HepG2 (cell line): ENCODE results near the gene AMPD2.
"Not testable (repeated sequence)": the region's sequence is repeated elsewhere in the genome, so short reads cannot be mapped to it uniquely, and the experiment has no call there.

Experiments
- EEA1 ChIP-seq: sonication (generic); formaldehyde crosslinking; IDR thresholded peaks from 2 replicates; pipeline ENCODE4 v1.5.1; 2020; ENCODE audit warnings: mild to moderate bottlenecking, missing genetic modification reagents, borderline replicate concordance
- NFIC ChIP-seq: IDR thresholded peaks from 2 replicates; pipeline ENCODE4 v1.6.1; 2012; ENCODE audit warnings: mild to moderate bottlenecking, low read length, inconsistent platforms
- SP5 ChIP-seq: IDR thresholded peaks from 2 replicates; pipeline ENCODE4 v1.6.1; 2016; ENCODE audit warnings: low read depth, borderline replicate concordance
- TCF7L2 ChIP-seq: IDR thresholded peaks from 2 replicates; pipeline ENCODE4 v1.6.1; 2011; ENCODE audit warnings: mild to moderate bottlenecking, low read depth, low read length, moderate library complexity
- TOE1 ChIP-seq: sonication (generic); formaldehyde crosslinking; IDR thresholded peaks from 2 replicates; pipeline ENCODE4 v1.4.0; 2020; ENCODE audit warnings: mild to moderate bottlenecking, missing genetic modification reagents
- ZNF121 ChIP-seq: sonication (generic); formaldehyde crosslinking; IDR thresholded peaks from 2 replicates; pipeline ENCODE4 v1.5.0; 2020; ENCODE audit warnings: mild to moderate bottlenecking, missing genetic modification reagents
- ZNF235 ChIP-seq: sonication (generic); formaldehyde crosslinking; IDR thresholded peaks from 2 replicates; pipeline ENCODE4 v1.8.1; 2023; ENCODE audit warnings: mild to moderate bottlenecking, missing genetic modification reagents, borderline replicate concordance
- ZSCAN20 ChIP-seq: sonication (generic); formaldehyde crosslinking; IDR thresholded peaks from 2 replicates; pipeline ENCODE4 v1.4.0; 2020; ENCODE audit warnings: missing genetic modification reagents, mild to moderate bottlenecking, borderline replicate concordance
- TF ChIP-seq, protein P1 (sequence below): IDR thresholded peaks from 2 replicates; pipeline ENCODE4 v1.6.1; 2016; ENCODE audit warnings: missing compliant biosample characterization, missing genetic modification reagents, borderline replicate concordance
- TF ChIP-seq, protein P2 (sequence below): sonication (generic); formaldehyde crosslinking; IDR thresholded peaks from 2 replicates; pipeline ENCODE4 v1.5.0; 2020; ENCODE audit warnings: mild to moderate bottlenecking, missing genetic modification reagents, moderate library complexity
- TF ChIP-seq, protein P3 (sequence below): sonication (generic); formaldehyde crosslinking; IDR thresholded peaks from 2 replicates; pipeline ENCODE4 v1.8.1; 2023; ENCODE audit warnings: mild to moderate bottlenecking, inconsistent platforms, moderate library complexity, missing genetic modification reagents, borderline replicate concordance
- TF ChIP-seq, protein P4 (sequence below): IDR thresholded peaks from 2 replicates; pipeline ENCODE4 v1.6.1; 2012; ENCODE audit warnings: inconsistent platforms

DNA sequence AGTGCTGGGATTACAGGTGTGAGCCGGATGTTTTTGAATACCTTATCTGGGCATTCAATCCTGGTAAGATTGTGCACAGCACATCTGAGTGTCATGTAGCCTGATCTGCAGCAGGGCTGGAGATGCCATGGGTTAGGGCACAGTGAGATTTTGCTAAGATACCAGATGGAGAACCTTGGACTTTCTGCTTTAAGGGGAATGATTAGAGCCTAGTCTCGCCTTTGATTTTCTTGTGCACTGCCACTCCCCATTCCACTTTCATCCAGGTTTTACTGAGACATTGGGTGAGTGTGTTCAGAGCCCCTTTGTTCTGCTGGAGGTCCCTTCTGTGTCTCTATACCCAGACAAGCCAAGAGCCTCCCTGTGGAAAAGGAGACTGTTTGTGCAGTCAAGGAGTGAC, 54.2 kb downstream of the AMPD2 start:
- TF ChIP-seq, protein P1, sequence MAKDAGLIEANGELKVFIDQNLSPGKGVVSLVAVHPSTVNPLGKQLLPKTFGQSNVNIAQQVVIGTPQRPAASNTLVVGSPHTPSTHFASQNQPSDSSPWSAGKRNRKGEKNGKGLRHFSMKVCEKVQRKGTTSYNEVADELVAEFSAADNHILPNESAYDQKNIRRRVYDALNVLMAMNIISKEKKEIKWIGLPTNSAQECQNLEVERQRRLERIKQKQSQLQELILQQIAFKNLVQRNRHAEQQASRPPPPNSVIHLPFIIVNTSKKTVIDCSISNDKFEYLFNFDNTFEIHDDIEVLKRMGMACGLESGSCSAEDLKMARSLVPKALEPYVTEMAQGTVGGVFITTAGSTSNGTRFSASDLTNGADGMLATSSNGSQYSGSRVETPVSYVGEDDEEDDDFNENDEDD (CRISPR knock-in tag) = not testable (repeated sequence)
- TF ChIP-seq, protein P2, sequence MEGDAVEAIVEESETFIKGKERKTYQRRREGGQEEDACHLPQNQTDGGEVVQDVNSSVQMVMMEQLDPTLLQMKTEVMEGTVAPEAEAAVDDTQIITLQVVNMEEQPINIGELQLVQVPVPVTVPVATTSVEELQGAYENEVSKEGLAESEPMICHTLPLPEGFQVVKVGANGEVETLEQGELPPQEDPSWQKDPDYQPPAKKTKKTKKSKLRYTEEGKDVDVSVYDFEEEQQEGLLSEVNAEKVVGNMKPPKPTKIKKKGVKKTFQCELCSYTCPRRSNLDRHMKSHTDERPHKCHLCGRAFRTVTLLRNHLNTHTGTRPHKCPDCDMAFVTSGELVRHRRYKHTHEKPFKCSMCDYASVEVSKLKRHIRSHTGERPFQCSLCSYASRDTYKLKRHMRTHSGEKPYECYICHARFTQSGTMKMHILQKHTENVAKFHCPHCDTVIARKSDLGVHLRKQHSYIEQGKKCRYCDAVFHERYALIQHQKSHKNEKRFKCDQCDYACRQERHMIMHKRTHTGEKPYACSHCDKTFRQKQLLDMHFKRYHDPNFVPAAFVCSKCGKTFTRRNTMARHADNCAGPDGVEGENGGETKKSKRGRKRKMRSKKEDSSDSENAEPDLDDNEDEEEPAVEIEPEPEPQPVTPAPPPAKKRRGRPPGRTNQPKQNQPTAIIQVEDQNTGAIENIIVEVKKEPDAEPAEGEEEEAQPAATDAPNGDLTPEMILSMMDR (CRISPR knock-in tag) = not testable (repeated sequence)
- TF ChIP-seq, protein P3, sequence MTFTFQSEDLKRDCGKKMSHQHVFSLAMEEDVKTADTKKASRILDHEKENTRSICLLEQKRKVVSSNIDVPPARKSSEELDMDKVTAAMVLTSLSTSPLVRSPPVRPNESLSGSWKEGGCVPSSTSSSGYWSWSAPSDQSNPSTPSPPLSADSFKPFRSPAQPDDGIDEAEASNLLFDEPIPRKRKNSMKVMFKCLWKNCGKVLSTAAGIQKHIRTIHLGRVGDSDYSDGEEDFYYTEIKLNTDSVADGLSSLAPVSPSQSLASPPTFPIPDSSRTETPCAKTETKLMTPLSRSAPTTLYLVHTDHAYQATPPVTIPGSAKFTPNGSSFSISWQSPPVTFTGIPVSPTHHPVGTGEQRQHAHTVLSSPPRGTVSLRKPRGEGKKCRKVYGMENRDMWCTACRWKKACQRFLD = not testable (repeated sequence)
- TF ChIP-seq ZSCAN20 (CRISPR knock-in tag); NFIC; TCF7L2; TOE1 (CRISPR knock-in tag); ZNF235; EEA1; ZNF121 (CRISPR knock-in tag); SP5: not testable (repeated sequence)
- TF ChIP-seq, protein P4, sequence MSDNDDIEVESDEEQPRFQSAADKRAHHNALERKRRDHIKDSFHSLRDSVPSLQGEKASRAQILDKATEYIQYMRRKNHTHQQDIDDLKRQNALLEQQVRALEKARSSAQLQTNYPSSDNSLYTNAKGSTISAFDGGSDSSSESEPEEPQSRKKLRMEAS = not testable (repeated sequence)
